HEK293 (cell line): Measurements from ENCODE around the gene ARHGDIA.

ENCODE experiments used
- CTCF ChIP-seq: fragments of 450-650 bp; formaldehyde crosslinking; IDR thresholded peaks from 2 replicates; pipeline ENCODE4 v1.5.1; 2016; ENCODE audit warnings: missing biosample characterization, missing genetic modification characterization
- EGR2 ChIP-seq: fragments of 450-650 bp; formaldehyde crosslinking; IDR thresholded peaks from 2 replicates; pipeline ENCODE4 v1.5.1; 2016; ENCODE audit warnings: low read depth, missing biosample characterization, missing genetic modification characterization
- HOXA7 ChIP-seq: sonication (generic); formaldehyde crosslinking; IDR thresholded peaks from 2 replicates; pipeline ENCODE4 v1.8.1; 2022; ENCODE audit warnings: missing genetic modification reagents, borderline replicate concordance
- OVOL3 ChIP-seq: fragments of 450-650 bp; formaldehyde crosslinking; IDR thresholded peaks from 2 replicates; pipeline ENCODE4 v1.5.1; 2016; ENCODE audit warnings: missing biosample characterization, missing genetic modification characterization
- PBX3 ChIP-seq: sonication (generic); formaldehyde crosslinking; IDR thresholded peaks from 2 replicates; pipeline ENCODE4 v1.8.1; 2022; ENCODE audit warnings: mild to moderate bottlenecking, moderate library complexity, missing genetic modification reagents
- REST ChIP-seq: fragments of 450-650 bp; formaldehyde crosslinking; IDR thresholded peaks from 2 replicates; pipeline ENCODE4 v1.5.1; 2016; ENCODE audit warnings: missing biosample characterization, missing genetic modification characterization
- TRIM28 ChIP-seq: IDR thresholded peaks from 2 replicates; pipeline ENCODE4 v1.6.1; 2011; ENCODE audit warnings: low read length, control low read depth, borderline replicate concordance
- ZBTB11 ChIP-seq: fragments of 450-650 bp; formaldehyde crosslinking; conservative IDR thresholded peaks from 2 replicates; pipeline ENCODE4 v1.5.1; 2016; ENCODE audit warnings: low read depth, missing biosample characterization, missing genetic modification characterization
- ZBTB20 ChIP-seq: fragments of 450-650 bp; formaldehyde crosslinking; IDR thresholded peaks from 2 replicates; pipeline ENCODE4 v1.5.1; 2016; ENCODE audit warnings: missing biosample characterization, missing genetic modification characterization
- ZEB2 ChIP-seq: fragments of 450-650 bp; formaldehyde crosslinking; IDR thresholded peaks from 2 replicates; pipeline ENCODE4 v1.5.1; 2016; ENCODE audit warnings: missing biosample characterization, missing genetic modification characterization
- ZFP37 ChIP-seq: fragments of 450-650 bp; formaldehyde crosslinking; IDR thresholded peaks from 2 replicates; pipeline ENCODE4 v1.5.1; 2016; ENCODE audit warnings: missing biosample characterization, missing genetic modification characterization
- ZNF239 ChIP-seq: fragments of 450-650 bp; formaldehyde crosslinking; IDR thresholded peaks from 2 replicates; pipeline ENCODE4 v1.5.1; 2016; ENCODE audit warnings: missing biosample characterization, missing genetic modification characterization
- ZNF350 ChIP-seq: fragments of 450-650 bp; formaldehyde crosslinking; IDR thresholded peaks from 2 replicates; pipeline ENCODE4 v1.5.0; 2017; ENCODE audit warnings: missing biosample characterization, mild to moderate bottlenecking, missing genetic modification characterization
- ZNF394 ChIP-seq: fragments of 450-650 bp; formaldehyde crosslinking; IDR thresholded peaks from 2 replicates; pipeline ENCODE4 v1.5.1; 2016; ENCODE audit warnings: missing biosample characterization, missing genetic modification characterization, mild to moderate bottlenecking, moderate library complexity, borderline replicate concordance
- ZNF423 ChIP-seq: fragments of 450-650 bp; formaldehyde crosslinking; IDR thresholded peaks from 2 replicates; pipeline ENCODE4 v1.5.1; 2016; ENCODE audit warnings: missing biosample characterization, missing genetic modification characterization
- ZNF521 ChIP-seq: fragments of 450-650 bp; formaldehyde crosslinking; IDR thresholded peaks from 2 replicates; pipeline ENCODE4 v1.5.1; 2017; ENCODE audit warnings: missing biosample characterization, mild to moderate bottlenecking, missing genetic modification characterization
- ZNF560 ChIP-seq: fragments of 450-650 bp; formaldehyde crosslinking; IDR thresholded peaks from 2 replicates; pipeline ENCODE4 v1.5.1; 2017; ENCODE audit warnings: missing biosample characterization, missing genetic modification characterization, borderline replicate concordance
- ZNF561 ChIP-seq: fragments of 450-650 bp; IDR thresholded peaks from 2 replicates; pipeline ENCODE4 v1.5.1; 2018; ENCODE audit warnings: missing biosample characterization, missing genetic modification characterization, borderline replicate concordance
- ZNF626 ChIP-seq: fragments of 450-650 bp; sonication (Bioruptor Pico); formaldehyde crosslinking; IDR thresholded peaks from 2 replicates; pipeline ENCODE4 v1.5.1; 2018; ENCODE audit warnings: missing biosample characterization, missing genetic modification characterization, inconsistent platforms
- ZNF629 ChIP-seq: fragments of 450-650 bp; formaldehyde crosslinking; IDR thresholded peaks from 2 replicates; pipeline ENCODE4 v1.5.1; 2017; ENCODE audit warnings: missing biosample characterization, missing genetic modification characterization
- ZNF664 ChIP-seq: fragments of 450-650 bp; formaldehyde crosslinking; IDR thresholded peaks from 2 replicates; pipeline ENCODE4 v1.5.1; 2016; ENCODE audit warnings: missing biosample characterization, missing genetic modification characterization
- ZNF704 ChIP-seq: fragments of 450-650 bp; formaldehyde crosslinking; IDR thresholded peaks from 2 replicates; pipeline ENCODE4 v1.5.1; 2016; ENCODE audit warnings: missing biosample characterization, missing genetic modification characterization
- ZNF830 ChIP-seq: fragments of 450-650 bp; IDR thresholded peaks from 2 replicates; pipeline ENCODE4 v1.5.0; 2018; ENCODE audit warnings: missing biosample characterization, missing genetic modification characterization, low read depth, mild to moderate bottlenecking, moderate library complexity
- TF ChIP-seq, protein P1 (sequence below): fragments of 450-650 bp; formaldehyde crosslinking; IDR thresholded peaks from 2 replicates; pipeline ENCODE4 v1.5.1; 2016; ENCODE audit warnings: missing biosample characterization, missing genetic modification characterization
- TF ChIP-seq, protein P2 (sequence below): IDR thresholded peaks from 2 replicates; pipeline ENCODE4 v1.6.1; 2011; ENCODE audit warnings: mild to moderate bottlenecking, low read depth, low read length, borderline replicate concordance

Gene ARHGDIA

DNA sequence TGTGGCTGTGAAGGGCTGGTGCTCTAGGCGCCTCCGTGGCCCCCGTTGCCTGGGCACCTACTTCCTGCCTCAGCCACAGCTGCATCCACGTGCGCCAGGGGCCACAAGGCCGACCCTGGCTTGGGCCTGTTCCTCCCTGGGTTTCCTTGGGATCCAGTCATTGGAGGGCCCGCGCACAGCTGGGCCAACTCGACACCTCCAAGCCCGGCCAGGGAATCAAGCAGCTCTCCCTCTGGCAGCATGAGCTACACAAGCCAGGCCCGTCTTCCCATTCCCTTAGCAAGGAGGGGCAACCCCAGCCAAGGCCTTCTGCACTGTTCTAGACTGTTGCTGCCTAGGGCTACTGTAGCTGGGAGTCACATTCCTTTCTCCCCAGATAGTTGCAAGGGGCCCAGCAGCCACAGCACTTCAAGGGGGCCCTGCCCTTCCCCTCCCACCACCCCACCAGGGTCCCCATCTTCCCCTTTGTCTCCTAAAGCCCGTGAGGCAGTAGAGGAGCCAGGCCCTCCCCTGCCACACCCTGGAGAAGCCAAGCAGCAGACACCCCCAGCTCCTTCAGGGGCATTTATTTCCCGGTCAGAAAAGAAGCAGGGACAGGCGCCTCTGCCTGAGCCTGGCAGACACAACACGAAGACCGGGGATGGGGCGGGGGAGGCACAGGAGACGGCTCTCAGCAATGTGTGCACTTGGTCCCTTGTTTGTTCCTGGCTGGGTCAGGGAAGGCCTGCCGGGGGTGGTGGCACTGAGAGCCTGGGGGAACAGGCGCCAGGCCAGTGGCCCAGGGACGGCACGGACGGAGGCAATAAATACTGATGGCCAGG is 3.8 kb downstream of the ARHGDIA start (continued):
- TF ChIP-seq PBX3 (CRISPR knock-in tag), result no peak
- no peak; the same call in none of the 2 replicates for TF ChIP-seq ZNF394 (tag by site-specific recombination)
- no peak for TF ChIP-seq HOXA7 (CRISPR knock-in tag)
- TF ChIP-seq ZNF629, result 0 out of 2 replicates have a peak, but pooled peaks have one; percentile 15
- peak; percentile 40 for TF ChIP-seq ZEB2
- no peak for TF ChIP-seq ZNF350 (tag by site-specific recombination)
- TF ChIP-seq, protein P1, sequence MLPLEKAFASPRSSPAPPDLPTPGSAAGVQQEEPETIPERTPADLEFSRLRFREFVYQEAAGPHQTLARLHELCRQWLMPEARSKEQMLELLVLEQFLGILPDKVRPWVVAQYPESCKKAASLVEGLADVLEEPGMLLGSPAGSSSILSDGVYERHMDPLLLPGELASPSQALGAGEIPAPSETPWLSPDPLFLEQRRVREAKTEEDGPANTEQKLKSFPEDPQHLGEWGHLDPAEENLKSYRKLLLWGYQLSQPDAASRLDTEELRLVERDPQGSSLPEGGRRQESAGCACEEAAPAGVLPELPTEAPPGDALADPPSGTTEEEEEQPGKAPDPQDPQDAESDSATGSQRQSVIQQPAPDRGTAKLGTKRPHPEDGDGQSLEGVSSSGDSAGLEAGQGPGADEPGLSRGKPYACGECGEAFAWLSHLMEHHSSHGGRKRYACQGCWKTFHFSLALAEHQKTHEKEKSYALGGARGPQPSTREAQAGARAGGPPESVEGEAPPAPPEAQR (tag by site-specific recombination), result no peak
- TF ChIP-seq, protein P2, sequence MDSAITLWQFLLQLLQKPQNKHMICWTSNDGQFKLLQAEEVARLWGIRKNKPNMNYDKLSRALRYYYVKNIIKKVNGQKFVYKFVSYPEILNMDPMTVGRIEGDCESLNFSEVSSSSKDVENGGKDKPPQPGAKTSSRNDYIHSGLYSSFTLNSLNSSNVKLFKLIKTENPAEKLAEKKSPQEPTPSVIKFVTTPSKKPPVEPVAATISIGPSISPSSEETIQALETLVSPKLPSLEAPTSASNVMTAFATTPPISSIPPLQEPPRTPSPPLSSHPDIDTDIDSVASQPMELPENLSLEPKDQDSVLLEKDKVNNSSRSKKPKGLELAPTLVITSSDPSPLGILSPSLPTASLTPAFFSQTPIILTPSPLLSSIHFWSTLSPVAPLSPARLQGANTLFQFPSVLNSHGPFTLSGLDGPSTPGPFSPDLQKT, result no peak
- peak; percentile 12; the same call in 1 of the 2 replicates for TF ChIP-seq EGR2 (tag by site-specific recombination)
- TF ChIP-seq ZNF521, result no peak
- no peak for TF ChIP-seq REST
- TF ChIP-seq OVOL3 (tag by site-specific recombination), result no peak; the same call in none of the 2 replicates
- TF ChIP-seq ZNF561 (tag by site-specific recombination), result no peak
- TF ChIP-seq ZNF423 (tag by site-specific recombination), result 0 out of 2 replicates have a peak, but pooled peaks have one; percentile 10
- no peak for TF ChIP-seq ZNF626
- TF ChIP-seq CTCF (tag by site-specific recombination), result no peak
- 0 out of 2 replicates have a peak, but pooled peaks have one; percentile 12 for TF ChIP-seq ZFP37 (tag by site-specific recombination)
- 0 out of 2 replicates have a peak, but pooled peaks have one; percentile 16 for TF ChIP-seq ZBTB11
- TF ChIP-seq ZNF664 (tag by site-specific recombination), result no peak
- TF ChIP-seq ZNF560 (tag by site-specific recombination), result no peak
- TF ChIP-seq ZBTB20 (tag by site-specific recombination), result peak; percentile 81
- no peak for TF ChIP-seq ZNF704 (tag by site-specific recombination)
- TF ChIP-seq ZNF830 (tag by site-specific recombination), result no peak
- TF ChIP-seq TRIM28, result no peak
- TF ChIP-seq ZNF239 (tag by site-specific recombination), result no peak; the same call in 1 of the 2 replicates
